Stomach smooth muscle (tissue), 2 donors: ENCODE measurements around the gene BLOC1S5.

ENCODE experiments used
- H3K27ac ChIP-seq: one replicate; pipeline ENCODE4 v1.7.0; 2013; ENCODE audit warnings: mild to moderate bottlenecking, low read length, inconsistent platforms
- H3K27me3 ChIP-seq, 2 donors: one replicate each; pipeline ENCODE4 v1.7.0; 2013; ENCODE audit warnings: low read length in 2 of 2; ENCODE audit not compliant: insufficient read depth in 2 of 2, control insufficient read depth in 1 of 2
- H3K36me3 ChIP-seq, 2 donors: one replicate each; pipeline ENCODE4 v1.7.0; 2013; ENCODE audit warnings: low read length in 2 of 2; ENCODE audit not compliant: control insufficient read depth in 2 of 2, insufficient read depth in 2 of 2
- H3K4me1 ChIP-seq: one replicate; pipeline ENCODE4 v1.7.0; 2013; ENCODE audit warnings: low read length; ENCODE audit not compliant: control insufficient read depth, insufficient read depth
- H3K4me3 ChIP-seq, 2 donors: one replicate each; pipeline ENCODE4 v1.7.0; 2013; ENCODE audit warnings: low read length in 2 of 2
- H3K9ac ChIP-seq, 2 donors: one replicate each; pipeline ENCODE4 v1.7.0; 2013; ENCODE audit warnings: low read length in 2 of 2, mild to moderate bottlenecking in 1 of 2
- H3K9me3 ChIP-seq, 2 donors: one replicate each; pipeline ENCODE4 v1.7.0; 2013; ENCODE audit warnings: low read length in 2 of 2; ENCODE audit not compliant: control insufficient read depth in 2 of 2
- donor health status: healthy.
- donor health status: Pancreatic carcinoma.

Gene BLOC1S5

GRCh38 chr6:8080362-8081151, 16.4 kb upstream of the BLOC1S5 start:
- Histone ChIP-seq H3K36me3 (no peaks in the 10 kb centered on the region), H3K9me3 (no peaks in the 10 kb centered on the region), H3K9ac (no peak overlapping the region), H3K27ac (no peak overlapping the region), H3K27me3 (no peaks in the 10 kb centered on the region), H3K4me1 (no peaks in the 10 kb centered on the region), H3K4me3 (no peak overlapping the region)

DNA sequence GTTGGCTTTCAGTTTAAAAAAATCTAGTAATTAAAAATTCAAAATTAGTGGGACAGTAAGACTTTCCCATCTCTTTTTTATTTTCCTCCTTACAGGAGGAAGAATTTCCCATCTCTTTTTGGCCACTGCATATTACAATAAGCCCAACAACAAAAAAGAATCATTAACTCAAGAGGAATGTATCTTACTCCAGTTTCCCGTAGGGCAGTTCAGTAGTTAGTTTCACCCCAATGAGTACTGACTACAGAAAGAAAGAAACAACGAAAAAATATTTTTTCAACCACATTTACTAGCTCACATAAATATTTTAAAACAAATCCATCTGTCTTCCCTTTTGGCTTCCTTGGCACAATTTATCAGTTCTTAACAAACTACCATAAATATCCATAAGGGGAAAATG, 14.9 kb upstream of the BLOC1S5 start:
- no peaks in the 10 kb centered on the region for H3K4me1 ChIP-seq
- H3K9me3 ChIP-seq = no peaks in the 10 kb centered on the region
- no peak overlapping the region for H3K4me3 ChIP-seq
- no peaks in the 10 kb centered on the region for H3K36me3 ChIP-seq
- no peaks in the 10 kb centered on the region for H3K27me3 ChIP-seq
- H3K27ac ChIP-seq = no peak overlapping the region
- no peak overlapping the region for H3K9ac ChIP-seq

DNA sequence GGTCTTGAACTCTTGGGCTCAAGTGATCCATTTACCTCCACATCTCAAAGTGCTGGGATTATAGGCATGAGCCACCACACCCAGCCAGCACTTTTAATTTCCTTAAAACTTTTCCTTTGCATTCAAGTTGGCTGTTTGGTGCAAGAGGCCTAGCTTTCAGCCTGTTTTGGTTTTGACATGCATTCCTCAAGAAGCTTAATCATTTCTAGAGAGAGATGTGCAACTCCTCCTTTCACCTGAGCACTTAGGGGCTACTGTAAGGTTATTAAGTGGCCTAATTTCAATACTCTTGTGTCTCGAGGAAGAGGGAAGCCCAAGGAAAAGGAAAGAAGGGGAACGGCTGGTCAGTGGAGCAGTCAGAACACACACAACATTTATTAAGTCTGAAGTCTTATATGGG, 13.8 kb upstream of the BLOC1S5 start:
- Histone ChIP-seq H3K9ac (no peak overlapping the region), H3K9me3 (no peaks in the 10 kb centered on the region), H3K27me3 (no peaks in the 10 kb centered on the region), H3K36me3 (no peaks in the 10 kb centered on the region), H3K27ac (no peak overlapping the region), H3K4me1 (no peaks in the 10 kb centered on the region), H3K4me3 (no peak overlapping the region)

DNA sequence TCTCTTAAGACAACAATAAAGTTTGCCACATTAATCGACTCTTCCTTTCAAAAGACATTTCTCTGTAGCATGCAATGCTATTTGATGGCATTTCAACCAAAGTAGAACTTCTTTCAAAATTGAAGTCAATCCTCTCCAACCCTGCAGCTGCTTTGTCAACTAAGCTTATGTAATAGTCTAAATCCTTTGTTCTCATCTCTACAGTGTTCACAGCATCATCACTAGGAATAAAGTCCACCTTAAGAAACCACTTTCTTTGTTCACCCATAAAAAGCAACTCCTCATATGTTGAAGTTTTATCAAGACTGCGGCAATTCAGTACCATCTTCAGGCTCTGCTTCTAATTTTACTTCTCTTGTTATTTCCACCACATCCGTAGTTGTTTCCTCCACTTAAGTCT, 11.5 kb upstream of the BLOC1S5 start:
- Histone ChIP-seq H3K27ac (no peak overlapping the region), H3K4me3 (no peak overlapping the region), H3K4me1 (no peaks in the 10 kb centered on the region), H3K9ac (no peak overlapping the region), H3K9me3 (no peaks in the 10 kb centered on the region), H3K27me3 (no peaks in the 10 kb centered on the region), H3K36me3 (no peaks in the 10 kb centered on the region)

- Histone ChIP-seq H3K9ac (no peak overlapping the region), H3K27ac (no peak overlapping the region), H3K9me3 (no peaks in the 10 kb centered on the region), H3K27me3 (no peaks in the 10 kb centered on the region), H3K36me3 (no peaks in the 10 kb centered on the region), H3K4me3 (no peak overlapping the region), H3K4me1 (no peaks in the 10 kb centered on the region)
These were observed 11.0 kb upstream of the BLOC1S5 start for GRCh38 chr6:8075185-8075584.

- no peaks in the 10 kb centered on the region for H3K36me3 ChIP-seq
- no peak overlapping the region for H3K9ac ChIP-seq
- no peak overlapping the region for H3K4me3 ChIP-seq
- no peaks in the 10 kb centered on the region for H3K27me3 ChIP-seq
- no peaks in the 10 kb centered on the region for H3K9me3 ChIP-seq
- H3K27ac ChIP-seq = no peak overlapping the region
- H3K4me1 ChIP-seq = no peaks in the 10 kb centered on the region
These were observed 10.0 kb upstream of the BLOC1S5 start for GRCh38 chr6:8074213-8074612.

DNA sequence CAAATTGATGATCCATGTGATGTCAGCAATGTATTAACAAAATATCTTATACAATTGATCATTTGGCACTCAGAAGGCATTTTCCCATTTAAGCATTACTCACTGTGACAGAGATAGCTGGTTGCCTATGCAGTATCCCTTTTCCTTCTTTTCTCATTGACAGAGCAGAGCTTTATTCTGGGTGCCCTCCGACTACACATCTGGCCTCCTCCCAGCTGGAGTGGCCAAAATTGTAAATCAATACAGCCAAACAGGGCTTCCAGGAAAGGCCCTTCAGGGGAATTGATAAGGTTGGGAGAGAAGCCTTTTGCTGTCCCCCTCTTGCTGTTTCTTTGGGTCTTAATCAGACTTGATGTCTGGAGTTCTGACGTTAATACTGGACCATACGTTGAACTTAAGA, 9.6 kb upstream of the BLOC1S5 start:
- Histone ChIP-seq H3K4me3 (no peak overlapping the region), H3K27me3 (no peaks in the 10 kb centered on the region), H3K9me3 (no peaks in the 10 kb centered on the region), H3K27ac (no peak overlapping the region), H3K9ac (no peak overlapping the region), H3K36me3 (no peaks in the 10 kb centered on the region), H3K4me1 (no peaks in the 10 kb centered on the region)

GRCh38 chr6:8070718-8071117, 6.5 kb upstream of the BLOC1S5 start:
- no peak overlapping the region for H3K4me3 ChIP-seq
- no peaks in the 10 kb centered on the region for H3K4me1 ChIP-seq
- no peaks in the 10 kb centered on the region for H3K9me3 ChIP-seq
- H3K36me3 ChIP-seq = no peaks in the 10 kb centered on the region
- no peaks in the 10 kb centered on the region for H3K27me3 ChIP-seq
- H3K27ac ChIP-seq = no peak overlapping the region
- no peak overlapping the region for H3K9ac ChIP-seq

DNA sequence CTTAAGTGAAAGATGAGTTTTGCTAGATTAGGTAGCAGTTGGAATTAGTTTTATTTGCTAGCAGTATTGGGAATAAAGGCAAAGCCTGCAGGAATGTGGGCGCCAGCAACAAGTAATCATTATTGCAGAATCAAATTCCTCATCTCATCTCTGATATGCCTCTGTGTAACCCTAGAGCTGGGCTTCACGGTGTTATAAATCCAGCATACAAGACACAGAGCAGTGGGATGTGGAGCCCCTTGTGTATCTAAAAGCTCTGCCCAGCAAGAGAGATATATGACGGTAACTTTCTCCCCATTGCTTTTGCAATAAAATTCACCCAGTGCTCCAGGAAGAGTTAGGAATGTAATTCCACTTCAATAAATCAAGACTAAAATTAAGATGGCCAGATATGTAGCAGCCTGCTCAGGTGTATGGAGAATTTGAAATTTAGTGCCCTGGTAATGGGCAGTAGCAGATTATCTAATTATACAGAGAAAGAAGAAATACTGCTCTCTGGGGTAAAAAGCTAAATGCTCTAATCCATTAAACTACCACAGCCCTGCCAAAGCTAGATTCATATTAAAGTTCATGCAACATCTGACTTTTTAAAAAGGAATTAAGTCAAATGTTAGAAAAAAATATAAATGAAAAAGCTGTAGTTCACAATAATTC, 5.6 kb upstream of the BLOC1S5 start:
- Histone ChIP-seq H3K9ac (no peak overlapping the region), H3K4me1 (peaks cover 5% of the 10 kb centered on the region), H3K9me3 (no peaks in the 10 kb centered on the region), H3K4me3 (no peak overlapping the region), H3K27me3 (no peaks in the 10 kb centered on the region), H3K36me3 (no peaks in the 10 kb centered on the region), H3K27ac (no peak overlapping the region)

DNA sequence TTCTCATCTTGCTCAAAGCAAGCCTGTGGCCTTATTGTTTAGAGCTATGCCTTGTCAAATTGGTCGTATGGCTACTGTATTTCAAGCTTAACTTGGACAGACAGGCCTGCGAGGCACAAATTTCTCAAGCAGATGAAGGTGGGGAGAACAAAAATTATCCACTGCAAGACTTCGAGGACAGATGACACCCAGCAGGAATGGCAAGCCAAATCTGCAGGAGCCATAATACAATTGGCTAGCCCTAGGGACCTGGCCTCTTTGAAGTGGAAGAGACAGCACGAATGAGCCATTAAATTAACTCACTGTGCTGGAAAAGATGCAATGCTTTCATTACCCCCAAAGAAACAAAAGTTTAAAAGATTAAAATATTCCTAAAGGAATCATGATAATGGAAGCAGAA, 5.0 kb upstream of the BLOC1S5 start:
- Histone ChIP-seq H3K9me3 (no peaks in the 10 kb centered on the region), H3K27ac (no peak overlapping the region), H3K36me3 (no peaks in the 10 kb centered on the region), H3K27me3 (no peaks in the 10 kb centered on the region), H3K4me1 (peaks cover 5% of the 10 kb centered on the region), H3K4me3 (no peak overlapping the region), H3K9ac (no peak overlapping the region)

- H3K27me3 ChIP-seq = no peaks in the 10 kb centered on the region
- H3K4me3 ChIP-seq = no peak overlapping the region
- peaks cover 5% of the 10 kb centered on the region for H3K4me1 ChIP-seq
- H3K36me3 ChIP-seq = no peaks in the 10 kb centered on the region
- no peak overlapping the region for H3K27ac ChIP-seq
- H3K9me3 ChIP-seq = no peaks in the 10 kb centered on the region
- H3K9ac ChIP-seq = no peak overlapping the region
These were observed 1.9 kb upstream of the BLOC1S5 start for GRCh38 chr6:8066108-8066507.
